GM23248 (cell line): ENCODE measurements around the gene ARID1B. TPM values are rescaled to one million over a fixed set of nuclear protein-coding genes. Genes with fewer than 3 reads are reported as not detected.
A peak's percentile ranks its signal among the peaks of the same experiment; 100 is the strongest.

ENCODE experiments used
- DNase-seq: peaks from one replicate; pipeline ENCODE4 v3.0.0-alpha.2; 2015
- H2AFZ ChIP-seq: fragments of 200-600 bp; sonication (generic); 2 replicates; pipeline ENCODE4 v1.6.1; 2016; ENCODE audit warnings: antibody characterized with exemption
- H3F3A ChIP-seq: fragments of 200-600 bp; sonication (generic); 2 replicates; pipeline ENCODE4 v1.6.1; 2016; ENCODE audit warnings: mild to moderate bottlenecking, antibody characterized with exemption, mixed run types; ENCODE audit not compliant: insufficient read depth
- H3K27ac ChIP-seq: fragments of 200-600 bp; sonication (generic); 2 replicates; pipeline ENCODE4 v1.5.1; 2016; ENCODE audit warnings: mild to moderate bottlenecking
- H3K27me3 ChIP-seq: fragments of 200-600 bp; sonication (generic); replicated peaks from 2 replicates; pipeline ENCODE4 v1.6.1; 2016; ENCODE audit warnings: mild to moderate bottlenecking; ENCODE audit not compliant: insufficient read depth
- H3K36me3 ChIP-seq: fragments of 200-600 bp; sonication (generic); 2 replicates; pipeline ENCODE4 v1.6.1; 2016; ENCODE audit warnings: low read depth, mild to moderate bottlenecking
- H3K4me1 ChIP-seq: fragments of 200-600 bp; sonication (generic); 2 replicates; pipeline ENCODE4 v1.6.1; 2016; ENCODE audit warnings: mild to moderate bottlenecking; ENCODE audit not compliant: insufficient read depth
- H3K4me2 ChIP-seq: fragments of 200-600 bp; sonication (generic); one replicate; pipeline ENCODE4 v1.6.1; 2016; ENCODE audit warnings: mild to moderate bottlenecking; ENCODE audit not compliant: unreplicated experiment
- H3K4me3 ChIP-seq: fragments of 200-600 bp; sonication (generic); 2 replicates; pipeline ENCODE4 v1.5.1; 2016; ENCODE audit warnings: mild to moderate bottlenecking
- H3K79me2 ChIP-seq: fragments of 200-600 bp; sonication (generic); 2 replicates; pipeline ENCODE4 v1.6.1; 2016; ENCODE audit warnings: mild to moderate bottlenecking; ENCODE audit not compliant: insufficient read depth
- H3K9ac ChIP-seq: fragments of 200-600 bp; sonication (generic); 2 replicates; pipeline ENCODE4 v1.6.1; 2016; ENCODE audit warnings: mild to moderate bottlenecking
- H3K9me2 ChIP-seq: fragments of 200-600 bp; sonication (generic); 2 replicates; pipeline ENCODE4 v1.6.1; 2016; ENCODE audit warnings: mixed run types, mild to moderate bottlenecking, moderate library complexity; ENCODE audit not compliant: insufficient read depth
- H3K9me3 ChIP-seq: fragments of 200-600 bp; sonication (generic); one replicate; pipeline ENCODE4 v1.6.1; 2017; ENCODE audit warnings: low read depth
- H4K20me1 ChIP-seq: fragments of 200-600 bp; sonication (generic); 2 replicates; pipeline ENCODE4 v1.6.0; 2016; ENCODE audit not compliant: insufficient read depth
- EZH2 ChIP-seq: fragments of 200-600 bp; sonication (generic); IDR thresholded peaks from 2 replicates; pipeline ENCODE4 v1.6.1; 2018; ENCODE audit warnings: antibody characterized with exemption, mild to moderate bottlenecking; ENCODE audit not compliant: insufficient read depth, poor library complexity, severe bottlenecking
- EZH2phosphoT487 ChIP-seq: fragments of 200-600 bp; sonication (generic); IDR thresholded peaks from 2 replicates; pipeline ENCODE4 v1.6.1; 2018; ENCODE audit warnings: antibody characterized with exemption, moderate library complexity, mild to moderate bottlenecking, low read depth; ENCODE audit not compliant: insufficient read depth
- WGBS, 2 experiments: methylation state at CpG; one replicate each; pipeline ENCODE4 v1.1.6; 2015 to 2017; ENCODE audit warnings: low lambda C conversion rate in 2 of 2, low coverage in 1 of 2; ENCODE audit errors: missing lambda C conversion rate in 2 of 2; 5-methylcytosine and 5-hydroxymethylcytosine counted together
- in situ Hi-C: fragments of 300-500 bp; cut with MboI; formaldehyde crosslinking; loops from 2 replicates; pipeline ENCODE4 v1.15.0; 2020
- polyA plus RNA-seq: library from polyadenylated mRNA; unstranded; fragments of >200 nt; fragmentation: Nextera tagmentation; extraction: Ambion mirVana; gene quantifications from 2 replicates; pipeline ENCODE4 v1.2.1, GENCODE V29; 2016
- total RNA-seq: library from RNA; depleted of rRNA; stranded (reverse); fragments of >200 nt; shearing (Covaris generic); gene quantifications from 2 replicates; pipeline ENCODE4 v1.2.3, GENCODE V29; 2014

The ARID1B gene
- total and polyA plus RNA-seq, 2 experiments from 2014 or later: 19.3 to 21.2 TPM

- H3K9ac ChIP-seq: no peak overlapping the region
- no peak overlapping the region for H3K4me3 ChIP-seq
- in situ Hi-C loops: no loop called here
- H3K36me3 ChIP-seq: no peaks in the 10 kb centered on the region
- TF ChIP-seq EZH2 (no peak), EZH2phosphoT487 (no peak)
- no peak overlapping the region for H3K27ac ChIP-seq
- no peak overlapping the region for H3K4me2 ChIP-seq
- 0 out of 2 replicates have a peak, but pooled peaks cover 3% of the 10 kb centered on the region for H4K20me1 ChIP-seq
- H3K4me1 ChIP-seq: peaks cover 22% of the 10 kb centered on the region
- H3K79me2 ChIP-seq: peaks cover 82% of the 10 kb centered on the region
- WGBS, 2 experiments: 100% methylated on average over 1 of the region's 1 CpG
- DNase-seq: no peak
- H2AFZ ChIP-seq: no peak overlapping the region
- H3K9me3 ChIP-seq: no peaks in the 10 kb centered on the region
- H3K27me3 ChIP-seq: no peaks in the 10 kb centered on the region
- H3K9me2 ChIP-seq: no peaks in the 10 kb centered on the region
- H3F3A ChIP-seq: peaks cover 16% of the 10 kb centered on the region
Measured at GRCh38 chr6:157017022-157017421, 239.8 kb downstream of the ARID1B start.

- in situ Hi-C loops: no loop called here
- H2AFZ ChIP-seq: no peak overlapping the region
- no peak overlapping the region for H3K4me3 ChIP-seq
- DNase-seq: peak; percentile 48
- peaks cover 28% of the 10 kb centered on the region for H3K4me1 ChIP-seq
- no peaks in the 10 kb centered on the region for H3K9me3 ChIP-seq
- no peaks in the 10 kb centered on the region for H3K27me3 ChIP-seq
- H3K36me3 ChIP-seq: no peaks in the 10 kb centered on the region
- H3K79me2 ChIP-seq: peaks cover 78% of the 10 kb centered on the region
- H4K20me1 ChIP-seq: 0 out of 2 replicates have a peak, but pooled peaks cover 3% of the 10 kb centered on the region
- H3F3A ChIP-seq: peaks cover 23% of the 10 kb centered on the region
- H3K27ac ChIP-seq: no peak overlapping the region
- TF ChIP-seq EZH2phosphoT487: no peak
- no peak for TF ChIP-seq EZH2
- H3K9ac ChIP-seq: no peak overlapping the region
- no peaks in the 10 kb centered on the region for H3K9me2 ChIP-seq
- no peak overlapping the region for H3K4me2 ChIP-seq
Measured at GRCh38 chr6:157017861-157018260, 240.7 kb downstream of the ARID1B start.

GRCh38 chr6:157019115-157019641 is 242.0 kb downstream of the ARID1B start:
- Histone ChIP-seq H2AFZ (no peak overlapping the region), H3F3A (peaks cover 28% of the 10 kb centered on the region), H3K9ac (peak overlapping the region; percentile 99; the same call in 1 of the 2 replicates), H3K79me2 (peaks cover 78% of the 10 kb centered on the region), H3K27ac (peak overlapping the region; percentile 99), H3K9me2 (no peaks in the 10 kb centered on the region), H3K36me3 (no peaks in the 10 kb centered on the region), H3K9me3 (no peaks in the 10 kb centered on the region), H3K4me3 (no peak overlapping the region), H3K4me2 (peak overlapping the region; percentile 100), H3K4me1 (peaks cover 35% of the 10 kb centered on the region), H4K20me1 (0 out of 2 replicates have a peak, but pooled peaks cover under 1% of the 10 kb centered on the region), H3K27me3 (no peaks in the 10 kb centered on the region)
- 98 to 100% methylated on average over 2 of the region's 2 CpGs for WGBS, 2 experiments
- no peak for DNase-seq
- TF ChIP-seq EZH2: no peak
- TF ChIP-seq EZH2phosphoT487: no peak
- in situ Hi-C loops: no loop called here

GRCh38 chr6:157019733-157020132 is 242.6 kb downstream of the ARID1B start:
- in situ Hi-C loops: no loop called here
- peak overlapping the region; percentile 100 for H3K4me2 ChIP-seq
- H3K9me3 ChIP-seq: no peaks in the 10 kb centered on the region
- peak overlapping the region; percentile 46 for H2AFZ ChIP-seq
- WGBS, 2 experiments: 51 to 61% methylated on average over 7 of the region's 7 CpGs
- peak overlapping the region; percentile 44 for H3K4me3 ChIP-seq
- peak; percentile 36 for DNase-seq
- peaks cover 28% of the 10 kb centered on the region for H3F3A ChIP-seq
- H3K4me1 ChIP-seq: peaks cover 36% of the 10 kb centered on the region
- TF ChIP-seq EZH2 (no peak), EZH2phosphoT487 (no peak)
- peak overlapping the region; percentile 99 for H3K27ac ChIP-seq
- no peaks in the 10 kb centered on the region for H3K27me3 ChIP-seq
- no peaks in the 10 kb centered on the region for H4K20me1 ChIP-seq
- no peaks in the 10 kb centered on the region for H3K36me3 ChIP-seq
- peaks cover 78% of the 10 kb centered on the region for H3K79me2 ChIP-seq
- H3K9ac ChIP-seq: peak overlapping the region; percentile 99
- H3K9me2 ChIP-seq: no peaks in the 10 kb centered on the region

- no peaks in the 10 kb centered on the region for H3K9me3 ChIP-seq
- H3K27me3 ChIP-seq: no peaks in the 10 kb centered on the region
- no peaks in the 10 kb centered on the region for H3K36me3 ChIP-seq
- peak overlapping the region; percentile 80 for H3K4me3 ChIP-seq
- H3K4me2 ChIP-seq: peak overlapping the region; percentile 100
- no peaks in the 10 kb centered on the region for H3K9me2 ChIP-seq
- in situ Hi-C loops: no loop called here
- WGBS, 2 experiments: 14 to 16% methylated on average over 4 of the region's 4 CpGs
- DNase-seq: peak; percentile 78
- peak overlapping the region; percentile 75 for H2AFZ ChIP-seq
- peak overlapping the region; percentile 99 for H3K9ac ChIP-seq
- H4K20me1 ChIP-seq: no peaks in the 10 kb centered on the region
- H3K79me2 ChIP-seq: peaks cover 78% of the 10 kb centered on the region
- H3K4me1 ChIP-seq: peaks cover 36% of the 10 kb centered on the region
- TF ChIP-seq EZH2: no peak
- TF ChIP-seq EZH2phosphoT487: no peak
- peak overlapping the region; percentile 99 for H3K27ac ChIP-seq
- peaks cover 33% of the 10 kb centered on the region for H3F3A ChIP-seq
Measured at GRCh38 chr6:157020398-157020797, 243.2 kb downstream of the ARID1B start.
